Middle frontal gyrus (tissue), 1 donor: ENCODE data around the gene RPS6KB2.
"Not testable (repeated sequence)": the region's sequence is repeated elsewhere in the genome, so short reads cannot be mapped to it uniquely, and the experiment has no call there.

ENCODE experiments used
- DNase-seq: peaks from one replicate; pipeline ENCODE4 v3.0.0-alpha.2; 2015; ENCODE audit warnings: low spot score; ENCODE audit errors: extremely low spot score

RPS6KB2 gene

DNA sequence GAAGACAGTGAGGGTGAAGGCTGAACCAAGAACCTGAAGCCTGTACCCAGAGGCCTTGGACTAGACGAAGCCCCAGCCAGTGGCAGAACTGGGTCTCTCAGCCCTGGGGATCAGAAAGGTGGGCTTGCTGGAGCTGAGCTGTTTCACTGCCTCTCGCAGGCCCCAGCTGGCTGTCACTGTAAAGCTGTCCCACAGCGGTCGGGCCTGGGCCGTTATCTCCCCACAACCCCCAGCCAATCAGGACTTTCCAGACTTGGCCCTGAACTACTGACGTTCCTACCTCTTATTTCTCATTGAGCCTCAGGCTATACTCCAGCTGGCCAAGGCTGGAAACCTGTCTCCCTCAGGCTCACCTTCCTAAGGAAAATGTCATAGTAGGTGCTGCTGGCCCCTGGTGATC is 30.8 kb upstream of the RPS6KB2 start:
- DNase-seq, result no peak

DNA sequence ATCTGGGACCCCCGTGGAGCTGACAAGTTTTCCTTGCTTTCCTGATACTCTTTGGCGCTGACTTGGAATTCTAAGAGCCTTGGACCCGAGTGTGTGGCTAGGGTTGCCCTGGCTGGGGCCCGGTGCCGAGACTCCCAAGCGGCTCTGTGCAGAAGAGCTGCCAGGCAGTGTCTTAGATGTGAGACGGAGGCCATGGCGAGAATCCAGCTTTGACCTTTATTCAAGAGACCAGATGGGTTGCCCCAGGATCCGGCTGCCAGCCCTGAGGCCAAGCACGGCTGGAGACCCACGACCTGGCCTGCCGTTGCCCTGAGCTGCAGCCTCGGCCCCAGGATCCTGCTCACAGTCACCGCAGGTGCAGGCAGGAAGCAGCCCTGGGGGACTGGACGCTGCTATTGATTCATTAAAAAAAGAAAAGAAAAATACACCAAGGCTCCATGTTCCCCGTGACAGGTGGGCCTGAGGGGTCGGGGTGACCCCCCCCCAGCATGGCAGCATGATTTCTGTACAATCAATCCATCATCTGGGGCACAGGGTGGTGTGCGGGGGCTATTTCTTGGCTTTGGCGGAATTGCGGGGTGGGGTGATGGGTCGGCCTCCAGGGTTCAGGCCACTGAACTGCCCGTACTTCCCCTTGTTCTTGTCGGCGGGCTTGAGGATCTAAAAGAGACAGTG is 30.2 kb upstream of the RPS6KB2 start:
- DNase-seq, result no peak

DNA sequence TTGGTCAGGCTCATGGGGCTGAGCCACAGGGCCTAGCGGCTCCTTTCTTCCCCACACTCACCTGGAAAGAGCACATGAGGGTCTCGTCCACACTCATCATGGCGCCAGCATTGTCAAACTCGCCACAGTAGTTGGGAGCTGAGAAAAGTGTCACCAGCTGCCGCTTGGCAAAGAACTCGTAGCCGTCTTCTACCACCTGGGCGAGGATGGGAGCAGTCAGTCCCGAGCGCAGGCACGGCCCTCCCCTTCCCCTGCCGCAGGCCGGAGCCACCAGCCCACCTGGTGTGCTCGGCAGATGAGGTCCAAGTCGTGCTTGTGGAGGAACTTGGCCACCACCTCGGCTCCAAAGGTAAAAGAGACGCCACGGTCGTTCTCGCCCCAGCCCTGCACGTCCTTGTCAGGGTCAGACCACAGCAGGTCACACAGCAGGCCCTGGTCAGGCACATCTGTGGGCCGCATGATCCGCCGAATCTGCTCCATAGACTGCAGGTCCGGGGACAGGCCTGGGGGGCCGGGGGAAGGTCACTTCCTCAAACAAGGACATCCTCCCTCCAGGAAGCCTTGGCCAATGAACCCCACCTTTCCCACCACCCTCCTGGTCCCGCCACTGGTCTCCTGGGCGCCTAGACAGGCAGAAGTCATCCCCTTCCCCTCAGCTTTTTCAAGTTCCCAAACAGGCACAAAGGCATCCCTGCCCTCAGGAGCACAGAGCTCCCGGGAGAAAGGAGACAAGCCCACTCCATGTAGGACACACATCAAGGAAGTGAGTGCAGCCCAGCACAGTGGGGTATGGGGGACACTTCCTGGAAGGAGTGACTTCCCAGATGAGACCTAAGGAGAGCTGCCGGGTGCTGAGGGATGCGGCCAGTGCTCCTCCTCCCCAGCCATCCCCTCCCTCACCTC is 29.4 kb upstream of the RPS6KB2 start:
- no peak for DNase-seq

DNA sequence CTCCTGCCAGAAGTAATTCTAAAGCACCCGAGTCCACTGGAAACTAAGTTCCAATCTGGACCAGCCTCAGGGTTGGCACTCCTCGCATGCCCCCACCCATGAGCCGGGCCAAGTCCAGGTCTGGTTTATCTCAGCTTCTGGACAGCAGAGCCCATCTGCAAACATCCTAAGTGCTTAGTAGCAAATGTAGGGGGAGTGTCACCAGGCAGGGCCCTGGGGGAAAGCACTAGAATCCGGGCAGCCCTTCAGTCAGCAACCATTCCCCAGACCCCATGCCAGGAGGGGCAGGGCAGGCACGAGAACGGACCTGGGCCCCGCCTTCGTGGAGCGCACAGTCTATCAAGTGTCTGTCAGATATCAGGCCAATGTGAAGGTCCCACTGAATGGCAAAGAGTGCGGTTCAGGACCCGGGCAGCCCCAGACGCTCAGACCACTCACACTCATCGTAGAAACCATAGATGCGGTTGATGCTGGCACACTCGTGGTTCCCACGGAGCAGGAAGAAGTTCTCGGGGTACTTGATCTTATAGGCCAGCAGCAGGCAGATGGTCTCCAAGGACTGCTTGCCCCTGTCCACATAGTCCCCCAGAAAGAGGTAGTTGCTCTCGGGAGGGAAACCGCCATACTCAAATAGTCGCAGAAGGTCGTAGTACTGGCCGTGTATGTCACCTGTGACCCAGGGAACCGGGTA is 27.9 kb upstream of the RPS6KB2 start:
- no peak for DNase-seq

DNA sequence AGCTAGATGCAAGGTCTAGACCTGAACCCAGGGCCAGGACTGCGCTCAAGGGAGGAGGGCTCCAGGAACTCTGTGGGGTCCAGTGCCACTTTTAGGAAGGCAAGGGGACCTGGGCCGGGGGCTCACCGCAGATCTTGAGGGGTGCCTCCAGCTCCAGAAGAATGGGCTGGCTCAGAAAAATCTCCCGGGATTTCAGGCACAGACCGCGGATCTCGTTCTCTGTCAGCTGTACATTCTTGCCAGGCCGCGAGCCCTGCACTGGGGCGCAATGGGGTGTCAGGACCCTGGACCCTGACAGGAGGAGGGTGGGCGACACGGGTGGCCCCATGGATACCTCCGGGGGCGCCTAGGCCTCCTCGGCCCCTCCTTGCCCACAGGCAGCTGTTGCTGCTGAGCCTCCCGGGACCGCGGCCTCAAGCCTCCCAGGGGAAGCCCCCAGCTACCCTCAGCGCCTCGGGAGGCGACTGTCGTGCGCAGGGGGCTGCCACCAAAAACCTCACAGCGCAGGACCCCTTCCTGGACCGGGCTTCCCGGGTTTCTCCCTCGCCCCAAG is 27.3 kb upstream of the RPS6KB2 start:
- DNase-seq, result no peak

DNA sequence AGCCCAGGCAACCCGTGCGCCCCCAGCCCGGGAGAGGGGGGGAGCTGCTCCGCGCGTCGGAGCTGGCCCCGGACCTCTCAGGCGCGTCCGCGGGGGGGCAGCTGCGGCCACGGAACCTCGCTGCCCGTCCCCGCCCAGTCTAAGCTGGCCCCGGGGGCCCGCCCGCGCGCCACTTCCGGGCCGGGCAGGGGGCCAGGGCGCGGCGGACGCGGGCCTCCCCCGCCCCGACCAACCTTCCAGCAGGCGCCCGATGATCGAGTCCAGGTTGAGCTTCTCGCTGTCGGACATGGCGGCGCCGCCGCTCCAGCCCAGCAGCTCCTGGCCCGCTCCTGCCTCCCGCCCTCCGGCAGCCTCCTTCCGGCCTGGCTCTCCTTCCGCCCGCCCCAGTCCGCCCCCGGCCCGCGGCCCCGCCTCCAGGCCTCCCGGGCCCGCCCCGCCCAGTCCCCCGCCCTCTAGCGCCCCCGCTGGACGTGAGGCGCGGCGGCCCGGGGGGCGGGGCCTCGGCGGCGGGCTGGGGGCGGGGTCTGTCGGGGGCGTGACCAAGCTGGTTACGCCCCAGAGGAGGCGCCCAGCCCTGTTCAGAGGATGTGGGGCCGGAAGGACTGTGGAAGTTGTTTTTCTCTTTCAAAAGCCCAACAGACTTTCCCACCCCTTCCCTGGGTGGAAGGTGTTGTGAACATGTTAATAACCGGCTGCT is 26.7 kb upstream of the RPS6KB2 start, which contains the start of gene PPP1CA:
PPP1CA (minus strand) TSS at position 364 of the 697 bp plus-strand sequence; CDS start at position 288, 76 bp downstream.
- peak; percentile 72 for DNase-seq

DNA sequence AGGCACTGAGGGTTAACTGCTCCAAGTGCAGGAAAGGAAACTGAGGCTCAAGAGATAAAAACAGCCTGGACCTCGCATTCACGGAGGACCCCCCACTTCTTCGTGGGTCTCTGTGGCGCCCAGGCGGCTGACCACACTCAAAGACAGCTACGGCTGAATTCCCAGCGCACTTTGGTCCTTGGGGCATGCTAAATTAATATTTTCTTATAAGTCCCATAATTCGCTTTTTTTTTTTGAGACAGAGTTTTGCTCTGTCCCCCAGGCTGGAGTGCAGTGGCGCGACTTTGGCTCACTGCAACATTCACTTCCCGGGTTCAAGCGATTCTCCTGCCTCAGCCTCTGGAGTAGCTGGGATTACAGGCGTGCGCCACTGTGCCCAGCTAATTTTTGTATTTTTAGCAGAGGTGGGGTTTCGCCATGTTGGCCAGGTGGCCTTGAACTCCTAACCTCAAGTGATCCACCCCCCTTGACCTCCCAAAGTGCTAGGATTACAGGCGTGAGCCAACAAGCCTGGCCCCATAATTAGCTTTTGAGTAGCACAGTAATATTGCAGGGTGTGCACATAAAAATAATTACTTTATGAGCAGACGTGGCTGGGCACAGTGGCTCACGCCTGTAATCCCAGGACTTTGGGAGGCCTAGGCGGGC is 26.0 kb upstream of the RPS6KB2 start:
- not testable (repeated sequence) for DNase-seq

DNA sequence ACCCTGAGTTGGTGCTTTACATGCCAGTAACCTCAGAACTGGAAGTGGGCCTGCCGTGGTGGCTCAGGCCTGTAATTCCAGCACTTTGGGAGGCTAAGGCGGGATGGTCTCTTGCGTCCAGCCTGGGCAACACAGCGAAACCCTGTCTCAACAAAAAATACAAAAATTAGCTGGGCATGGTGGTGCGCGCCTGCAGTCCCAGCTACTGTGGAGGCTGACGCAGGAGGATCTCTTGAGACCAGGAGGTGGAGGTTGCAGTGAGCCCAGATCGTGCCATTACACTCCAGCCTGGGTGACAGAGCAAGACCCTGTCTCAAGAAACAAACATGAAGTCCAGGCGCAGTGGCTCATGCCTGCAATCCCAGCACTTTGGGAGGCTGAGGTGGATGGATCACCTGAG is 25.2 kb upstream of the RPS6KB2 start:
- DNase-seq, result not testable (repeated sequence)

DNA sequence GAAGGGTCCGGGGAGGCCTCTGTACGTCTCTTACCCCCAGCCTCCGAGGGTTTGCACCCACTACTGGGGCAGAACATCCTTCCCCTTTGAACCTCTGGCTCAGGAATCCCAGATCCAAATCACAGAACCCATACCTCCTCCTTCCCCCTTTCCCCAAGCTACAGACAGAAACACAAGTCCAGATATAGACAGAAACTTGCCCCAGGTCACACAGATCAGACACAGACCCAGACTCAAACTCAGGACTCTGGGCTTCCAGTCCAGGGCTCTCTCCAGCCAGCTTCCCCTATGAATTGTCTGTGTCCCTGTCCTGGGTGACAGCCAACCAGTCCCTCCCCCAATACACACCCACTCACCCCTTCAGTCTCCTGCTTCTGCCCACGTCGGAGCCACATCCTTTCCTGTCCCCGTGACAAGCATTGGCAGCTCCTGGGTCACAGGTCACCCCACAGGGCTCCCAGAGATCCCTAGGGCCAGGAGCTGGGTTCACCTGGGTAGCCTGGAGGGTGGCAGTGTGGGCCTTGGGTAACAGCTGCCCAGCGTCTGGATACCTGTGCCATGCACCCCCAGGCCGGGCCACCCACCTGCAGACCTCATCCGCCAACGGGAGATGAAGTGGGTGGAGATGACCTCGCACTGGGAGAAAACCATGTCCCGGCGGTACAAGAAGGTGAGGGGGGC is 23.6 kb upstream of the RPS6KB2 start:
- DNase-seq, result no peak

DNA sequence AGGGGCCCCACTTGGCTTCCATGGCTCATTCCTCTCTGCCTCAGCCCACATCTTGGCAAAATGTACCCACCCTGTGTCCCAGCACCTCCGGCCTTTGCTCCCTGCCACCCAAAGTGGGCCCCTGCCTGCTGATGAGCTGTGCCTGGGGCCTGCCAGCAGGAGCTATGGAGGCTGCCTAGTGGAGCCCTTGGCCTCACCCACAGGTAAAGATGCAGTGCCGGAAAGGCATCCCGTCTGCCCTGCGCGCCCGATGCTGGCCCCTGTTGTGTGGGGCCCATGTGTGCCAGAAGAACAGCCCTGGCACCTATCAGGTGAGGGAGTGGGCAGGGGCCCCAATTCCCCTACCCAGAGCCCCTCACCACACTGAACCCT is 23.1 kb upstream of the RPS6KB2 start:
- DNase-seq, result no peak

DNA sequence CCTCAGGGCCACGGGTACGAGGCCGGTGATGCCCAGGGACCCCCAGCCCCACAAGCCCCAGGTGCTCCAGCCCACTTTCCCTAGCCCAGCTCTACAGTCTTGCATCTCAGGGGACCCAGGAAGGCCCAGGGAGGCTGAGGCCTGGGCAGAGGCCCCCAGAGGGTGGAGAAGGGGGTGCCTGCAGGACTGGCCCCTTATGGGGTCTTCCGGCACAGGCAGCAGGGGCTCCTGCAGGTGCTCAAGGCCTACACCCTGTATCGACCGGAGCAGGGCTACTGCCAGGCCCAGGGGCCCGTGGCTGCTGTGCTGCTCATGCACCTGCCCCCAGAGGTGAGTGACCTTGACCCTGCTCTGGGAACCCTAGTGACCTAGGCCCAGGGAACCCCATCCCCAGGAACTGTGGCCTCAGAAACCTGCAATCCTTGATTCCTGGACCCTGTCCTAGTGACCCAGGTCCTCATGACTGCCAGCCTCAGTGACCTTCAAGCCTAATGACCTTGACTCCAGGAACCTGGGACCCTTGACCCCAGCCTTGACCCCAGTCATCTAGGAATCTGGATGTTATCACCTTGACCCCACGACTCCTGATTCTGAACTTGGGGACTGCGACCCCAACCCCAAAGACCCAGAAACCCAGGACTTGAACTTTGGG is 22.5 kb upstream of the RPS6KB2 start:
- DNase-seq, result no peak

DNA sequence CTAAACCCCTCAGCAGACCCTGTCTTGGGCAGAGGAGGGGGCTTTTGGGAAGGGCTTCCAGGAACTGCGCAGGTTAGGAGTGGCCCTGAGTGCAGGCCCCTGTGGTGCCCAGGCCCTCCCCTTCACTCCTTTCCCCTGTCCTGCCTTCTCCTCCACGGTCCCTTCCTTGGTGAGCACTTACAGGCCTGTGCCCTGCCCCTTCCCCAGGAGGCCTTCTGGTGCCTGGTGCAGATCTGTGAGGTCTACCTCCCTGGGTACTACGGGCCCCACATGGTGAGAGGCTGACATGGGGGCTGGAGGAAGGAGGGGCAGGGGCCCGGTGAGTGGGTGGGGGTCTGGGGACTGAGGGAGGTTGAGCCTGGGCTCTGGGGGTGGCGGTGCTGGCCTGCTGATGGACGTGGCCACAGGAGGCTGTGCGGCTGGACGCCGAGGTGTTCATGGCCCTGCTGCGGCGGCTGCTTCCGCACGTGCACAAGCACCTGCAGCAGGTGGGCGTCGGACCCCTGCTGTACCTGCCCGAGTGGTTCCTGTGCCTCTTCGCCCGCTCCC is 21.8 kb upstream of the RPS6KB2 start:
- no peak for DNase-seq

DNA sequence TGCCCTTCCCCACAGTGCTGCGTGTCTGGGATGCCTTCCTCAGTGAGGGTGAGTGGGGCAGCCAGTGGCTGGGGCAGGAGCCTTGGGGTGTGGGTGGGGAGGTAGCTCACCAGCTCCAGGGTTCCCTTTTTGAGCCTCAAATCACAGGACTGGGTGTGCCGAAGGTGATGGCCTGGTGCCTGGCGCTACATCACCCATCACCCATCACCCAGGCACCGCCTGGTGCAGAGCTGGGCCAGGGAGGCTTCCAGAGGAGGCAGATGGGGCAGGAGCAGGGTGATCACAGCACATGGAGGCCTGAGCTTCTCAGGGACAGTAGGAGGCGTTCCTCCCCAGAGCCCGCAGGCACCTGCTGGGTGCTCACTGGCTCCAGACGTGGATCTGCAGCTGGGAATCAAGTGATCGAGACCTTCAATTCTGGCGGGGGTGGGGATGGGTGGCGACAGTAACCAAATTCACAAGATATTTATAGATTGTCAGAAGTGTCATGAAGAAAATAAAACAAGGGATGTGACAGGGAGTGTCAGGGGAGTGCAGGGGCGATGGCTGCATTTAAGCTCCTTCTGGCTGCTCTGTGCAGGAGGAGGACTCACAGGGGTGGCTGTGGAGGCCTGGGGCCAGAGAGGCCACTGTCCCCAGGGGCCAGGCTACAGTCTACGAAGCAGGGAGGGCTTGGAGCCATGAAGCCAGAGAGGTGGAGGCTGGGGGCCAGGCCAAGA is 21.2 kb upstream of the RPS6KB2 start:
- DNase-seq, result peak; percentile 48

DNA sequence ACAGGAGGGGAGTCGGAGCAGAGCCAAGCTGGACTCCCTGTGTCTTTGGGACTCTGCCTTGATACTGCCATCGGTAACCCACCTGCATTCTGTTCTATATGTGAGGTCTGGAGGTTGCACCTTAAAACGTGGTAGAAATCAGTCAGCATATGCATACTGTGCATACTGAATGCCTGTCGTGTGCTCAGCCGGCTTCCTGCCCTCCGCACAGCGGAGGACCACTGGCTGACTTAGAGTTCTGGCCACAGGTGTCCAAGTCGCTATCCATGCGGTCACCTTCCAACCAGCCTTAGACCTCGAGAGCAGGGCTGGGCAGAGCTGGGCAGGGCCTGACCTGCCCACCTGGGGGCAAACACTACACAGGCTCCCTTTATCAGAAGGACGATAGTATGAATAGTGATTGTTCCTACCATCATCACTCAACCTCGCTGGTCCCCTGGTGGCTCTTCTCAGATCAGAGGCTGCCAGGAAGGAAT is 20.6 kb upstream of the RPS6KB2 start:
- DNase-seq, result no peak

DNA sequence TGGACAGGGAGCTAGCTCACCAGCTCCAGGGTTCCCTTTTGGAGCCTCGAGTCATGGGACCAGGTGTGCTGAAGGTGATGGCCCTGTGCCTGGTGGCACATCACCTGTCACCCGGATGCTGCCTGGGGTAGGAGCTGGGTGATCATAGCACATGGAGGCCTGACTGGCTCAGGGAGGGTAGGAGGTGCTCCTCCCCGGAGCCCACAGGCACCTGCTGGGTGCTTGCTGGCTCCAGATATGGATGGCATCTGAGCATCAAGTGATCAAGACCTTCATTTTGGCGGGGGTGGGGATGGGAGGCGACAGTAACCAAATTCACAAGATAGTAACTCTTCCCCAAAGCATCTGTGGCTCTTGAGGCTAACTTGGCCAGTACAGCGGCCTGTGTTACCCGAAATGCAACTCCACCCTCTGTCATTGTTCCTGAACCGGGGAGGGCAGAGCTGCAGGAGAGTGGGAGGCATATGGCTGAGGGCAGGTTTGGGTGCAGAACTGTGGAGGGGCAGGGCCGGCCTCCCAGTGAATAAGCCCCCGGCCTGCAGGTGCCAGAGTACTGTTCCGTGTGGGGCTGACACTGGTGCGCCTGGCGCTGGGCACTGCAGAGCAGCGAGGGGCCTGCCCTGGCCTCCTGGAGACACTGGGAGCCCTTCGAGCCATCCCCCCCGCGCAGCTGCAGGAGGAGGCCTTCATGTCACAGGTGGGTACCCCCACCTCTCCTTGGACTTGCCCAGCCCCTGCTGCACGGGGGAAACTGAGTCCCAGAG is 19.7 kb upstream of the RPS6KB2 start:
- DNase-seq, result no peak

DNA sequence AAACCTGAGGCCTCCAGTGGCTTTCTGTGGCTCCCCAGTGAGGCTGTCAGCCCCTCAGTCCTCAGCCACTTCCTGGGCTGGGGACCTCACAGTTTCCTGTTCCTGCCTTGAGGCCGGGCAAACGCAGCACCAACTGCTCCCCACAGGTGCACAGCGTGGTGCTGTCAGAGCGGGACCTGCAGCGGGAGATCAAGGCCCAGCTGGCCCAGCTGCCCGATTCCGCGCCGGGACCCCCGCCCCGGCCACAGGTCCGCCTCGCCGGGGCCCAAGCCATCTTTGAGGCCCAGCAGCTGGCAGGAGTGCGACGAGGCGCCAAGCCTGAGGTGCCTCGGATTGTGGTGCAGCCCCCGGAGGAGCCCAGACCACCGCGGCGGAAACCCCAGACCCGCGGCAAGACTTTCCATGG is 19.0 kb upstream of the RPS6KB2 start:
- no peak for DNase-seq

DNA sequence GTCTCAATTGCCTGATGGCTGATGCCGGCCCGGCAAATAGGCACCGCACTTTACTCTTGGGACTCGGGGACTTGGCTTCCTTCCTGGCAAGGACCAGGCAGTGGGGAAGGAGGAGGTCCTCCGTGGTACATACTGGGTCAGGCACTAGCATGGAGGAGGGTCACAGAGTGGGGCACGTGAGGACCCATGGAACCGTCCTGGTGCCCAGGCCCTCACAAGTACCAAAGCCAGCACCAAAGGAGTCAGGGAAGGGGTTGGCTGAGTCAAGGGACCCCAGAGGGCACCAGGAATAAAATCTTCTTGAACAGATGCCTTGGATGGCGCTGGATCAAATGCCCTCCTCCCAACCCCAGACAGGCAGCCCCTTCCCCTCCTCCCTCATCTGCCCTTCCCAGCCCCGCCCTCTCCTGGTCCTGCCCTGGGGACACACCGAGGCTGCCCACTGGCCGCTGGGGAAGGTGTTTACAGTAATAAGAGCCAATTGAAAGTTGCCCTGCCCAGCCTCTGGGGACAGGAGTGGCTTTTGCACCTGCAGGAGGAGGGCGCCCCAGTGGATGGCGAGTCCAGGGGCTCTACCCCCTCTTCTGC is 18.4 kb upstream of the RPS6KB2 start:
- DNase-seq, result no peak
